ENCODE results near the gene GSAP. TPM values are rescaled to one million over a fixed set of nuclear protein-coding genes. Genes with fewer than 3 reads are reported as not detected.
A peak's percentile ranks its signal among the peaks of the same experiment; 100 is the strongest.
"Not testable (repeated sequence)": the region's sequence is repeated elsewhere in the genome, so short reads cannot be mapped to it uniquely, and the experiment has no call there.

The GSAP gene
- polyA plus RNA-seq, 1 donor from 2014 or later: 32.9 TPM

- no peak overlapping the region for H3K4me3 Mint-ChIP-seq
- peak overlapping the region in 1 of 3 donors; percentile 43 for H3K27ac Mint-ChIP-seq
These were observed 67.0 kb downstream of the GSAP start for GRCh38 chr7:77349141-77349540.

GRCh38 chr7:77348371-77348813 is 67.8 kb downstream of the GSAP start:
- Mint-ChIP-seq H3K36me3 (peaks cover 8% of the 10 kb centered on the region), H3K27me3 (no peaks in the 10 kb centered on the region), H3K9me3 (no peaks in the 10 kb centered on the region), H3K27ac (peak overlapping the region in 2 of 3 donors; percentile 13 to 43), H3K4me1 (peaks cover 19 to 28% (median 23%) of the 10 kb centered on the region in 3 donors), H3K4me3 (no peak overlapping the region)

More at GRCh38 chr7:77349141-77349540, 67.0 kb downstream of the GSAP start:
- Mint-ChIP-seq H3K36me3 (peaks cover 8% of the 10 kb centered on the region), H3K27me3 (no peaks in the 10 kb centered on the region), H3K9me3 (no peaks in the 10 kb centered on the region), H3K4me1 (peaks cover 21 to 36% (median 23%) of the 10 kb centered on the region in 3 donors)

GRCh38 chr7:77346441-77346840 is 69.7 kb downstream of the GSAP start:
- H3K4me1 Mint-ChIP-seq: peaks cover 7 to 10% (median 7%) of the 10 kb centered on the region in 3 donors
- no peaks in the 10 kb centered on the region for H3K27me3 Mint-ChIP-seq
- no peak overlapping the region for H3K27ac Mint-ChIP-seq
- H3K36me3 Mint-ChIP-seq: peaks cover 2% of the 10 kb centered on the region
- H3K4me3 Mint-ChIP-seq: no peak overlapping the region
- H3K9me3 Mint-ChIP-seq: no peaks in the 10 kb centered on the region

- H3K4me3 Mint-ChIP-seq, H3K27ac Mint-ChIP-seq, H3K27me3 Mint-ChIP-seq, H3K36me3 Mint-ChIP-seq, H3K9me3 Mint-ChIP-seq: not testable (repeated sequence)
- H3K4me1 Mint-ChIP-seq: peaks cover 7 to 12% (median 7%) of the 10 kb centered on the region in 3 donors
These were observed 70.7 kb downstream of the GSAP start for GRCh38 chr7:77345426-77345825.

GRCh38 chr7:77339726-77340125 is 76.4 kb downstream of the GSAP start:
- Mint-ChIP-seq H3K36me3 (peaks cover 3% of the 10 kb centered on the region), H3K4me3 (peak overlapping the region in 1 of 4 donors; percentile 28), H3K9me3 (peaks cover 0 to 4% (median 0%) of the 10 kb centered on the region in 3 donors), H3K4me1 (peaks cover 34 to 49% (median 45%) of the 10 kb centered on the region in 3 donors), H3K27ac (no peak overlapping the region), H3K27me3 (no peaks in the 10 kb centered on the region)

GRCh38 chr7:77338883-77339629 is 77.1 kb downstream of the GSAP start:
- H3K4me1 Mint-ChIP-seq: peaks cover 34 to 49% (median 45%) of the 10 kb centered on the region in 3 donors
- no peaks in the 10 kb centered on the region for H3K27me3 Mint-ChIP-seq
- peak overlapping the region in 3 of 4 donors; percentile 5 to 79 (median 78) for H3K4me3 Mint-ChIP-seq
- H3K36me3 Mint-ChIP-seq: peaks cover 3% of the 10 kb centered on the region
- H3K27ac Mint-ChIP-seq: peak overlapping the region; percentile 44 to 84 (median 57)
- peaks cover 0 to 4% (median 0%) of the 10 kb centered on the region in 3 donors for H3K9me3 Mint-ChIP-seq

GRCh38 chr7:77338260-77338659 is 77.9 kb downstream of the GSAP start:
- Mint-ChIP-seq H3K4me1 (peaks cover 34 to 49% (median 45%) of the 10 kb centered on the region in 3 donors), H3K4me3 (peak overlapping the region in 3 of 4 donors; percentile 5 to 79 (median 54)), H3K36me3 (peaks cover 3% of the 10 kb centered on the region), H3K27me3 (no peaks in the 10 kb centered on the region), H3K9me3 (peaks cover 0 to 4% (median 0%) of the 10 kb centered on the region in 3 donors), H3K27ac (peak overlapping the region; percentile 44 to 84 (median 57))

- H3K4me1 Mint-ChIP-seq: peaks cover 34 to 49% (median 45%) of the 10 kb centered on the region in 3 donors
- H3K4me3 Mint-ChIP-seq: peak overlapping the region in 2 of 4 donors; percentile 23 to 77
- H3K9me3 Mint-ChIP-seq: peaks cover 0 to 4% (median 0%) of the 10 kb centered on the region in 3 donors
- no peaks in the 10 kb centered on the region for H3K27me3 Mint-ChIP-seq
- peak overlapping the region; percentile 44 to 84 (median 57) for H3K27ac Mint-ChIP-seq
- H3K36me3 Mint-ChIP-seq: peaks cover 3% of the 10 kb centered on the region
These were observed 78.6 kb downstream of the GSAP start for GRCh38 chr7:77337456-77337990.

- H3K4me3 Mint-ChIP-seq: no peak overlapping the region
- H3K27me3 Mint-ChIP-seq: no peaks in the 10 kb centered on the region
- peaks cover 42 to 57% (median 48%) of the 10 kb centered on the region in 3 donors for H3K4me1 Mint-ChIP-seq
- H3K36me3 Mint-ChIP-seq: no peaks in the 10 kb centered on the region
- peak overlapping the region in 2 of 3 donors; percentile 23 to 27 for H3K27ac Mint-ChIP-seq
- H3K9me3 Mint-ChIP-seq: peaks cover 0 to 4% (median 0%) of the 10 kb centered on the region in 3 donors
These were observed 80.6 kb downstream of the GSAP start for GRCh38 chr7:77335581-77335980.

GRCh38 chr7:77334039-77334438 is 82.1 kb downstream of the GSAP start:
- H3K36me3 Mint-ChIP-seq, H3K27me3 Mint-ChIP-seq, H3K27ac Mint-ChIP-seq, H3K9me3 Mint-ChIP-seq, H3K4me3 Mint-ChIP-seq: not testable (repeated sequence)
- peaks cover 46 to 54% (median 48%) of the 10 kb centered on the region in 3 donors for H3K4me1 Mint-ChIP-seq

GRCh38 chr7:77331938-77332695 is 84.0 kb downstream of the GSAP start:
- H3K4me3 Mint-ChIP-seq: peak overlapping the region in 2 of 4 donors; percentile 0 to 77
- peaks cover 35 to 41% (median 37%) of the 10 kb centered on the region in 3 donors for H3K4me1 Mint-ChIP-seq
- H3K27ac Mint-ChIP-seq: peak overlapping the region; percentile 11 to 80 (median 30)
- H3K27me3 Mint-ChIP-seq: no peaks in the 10 kb centered on the region
- H3K9me3 Mint-ChIP-seq: no peaks in the 10 kb centered on the region
- H3K36me3 Mint-ChIP-seq: peaks cover 7% of the 10 kb centered on the region

- peaks cover 25 to 30% (median 26%) of the 10 kb centered on the region in 3 donors for H3K4me1 Mint-ChIP-seq
- H3K4me3 Mint-ChIP-seq: peak overlapping the region; percentile 39 to 86 (median 72)
- H3K27ac Mint-ChIP-seq: peak overlapping the region; percentile 83 to 96 (median 87)
- H3K9me3 Mint-ChIP-seq: no peaks in the 10 kb centered on the region
- no peaks in the 10 kb centered on the region for H3K27me3 Mint-ChIP-seq
- H3K36me3 Mint-ChIP-seq: peaks cover 7% of the 10 kb centered on the region
These were observed 85.8 kb downstream of the GSAP start for GRCh38 chr7:77330169-77330882.

- Mint-ChIP-seq H3K36me3 (peaks cover 7% of the 10 kb centered on the region), H3K4me1 (peaks cover 25 to 27% (median 26%) of the 10 kb centered on the region in 3 donors), H3K4me3 (peak overlapping the region in 2 of 4 donors; percentile 73 to 86)
These were observed 86.5 kb downstream of the GSAP start for GRCh38 chr7:77329466-77330168.

GRCh38 chr7:77328669-77329068 is 87.5 kb downstream of the GSAP start:
- Mint-ChIP-seq H3K4me1 (peaks cover 25 to 27% (median 26%) of the 10 kb centered on the region in 3 donors), H3K4me3 (no peak overlapping the region), H3K36me3 (peaks cover 7% of the 10 kb centered on the region), H3K9me3 (no peaks in the 10 kb centered on the region), H3K27me3 (no peaks in the 10 kb centered on the region), H3K27ac (no peak overlapping the region)

More at GRCh38 chr7:77329466-77330168, 86.5 kb downstream of the GSAP start:
- Mint-ChIP-seq H3K27ac (peak overlapping the region; percentile 83 to 96 (median 87)), H3K9me3 (no peaks in the 10 kb centered on the region), H3K27me3 (no peaks in the 10 kb centered on the region)

Measured in IgD-negative memory B cell (primary cell).